Measurements from ENCODE around the gene BICD1. TPM values are rescaled to one million over a fixed set of nuclear protein-coding genes. Genes with fewer than 3 reads are reported as not detected.

Gene BICD1
- polyA plus RNA-seq, 1 donor, result 26.8 TPM

- no peak for DNase-seq
Measured at GRCh38 chr12:32402946-32403345, 296.3 kb downstream of the BICD1 start.

DNA sequence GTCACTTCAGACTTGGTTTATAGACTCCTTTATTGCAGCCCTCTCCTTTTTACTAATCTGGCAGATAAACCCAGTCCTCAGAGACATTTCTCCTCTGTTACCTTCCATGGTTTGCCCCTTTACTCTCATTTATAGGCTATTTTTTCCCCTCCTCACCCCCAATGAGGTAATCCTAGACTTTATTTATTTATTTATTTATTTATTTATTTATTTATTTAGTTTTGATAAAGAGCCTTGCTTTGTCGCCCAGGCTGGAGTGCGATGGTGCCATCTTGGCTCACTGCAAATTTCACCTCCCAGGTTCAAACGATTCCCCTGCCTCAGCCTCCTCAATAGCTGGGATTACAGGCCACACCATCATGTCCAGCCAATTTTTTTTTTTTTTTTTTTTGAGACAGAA lies 301.1 kb downstream of the BICD1 start:
- DNase-seq, result no peak

GRCh38 chr12:32413412-32413811 lies 306.8 kb downstream of the BICD1 start:
- DNase-seq, result no peak

GRCh38 chr12:32418221-32418620 lies 311.6 kb downstream of the BICD1 start:
- DNase-seq, result no peak

DNA sequence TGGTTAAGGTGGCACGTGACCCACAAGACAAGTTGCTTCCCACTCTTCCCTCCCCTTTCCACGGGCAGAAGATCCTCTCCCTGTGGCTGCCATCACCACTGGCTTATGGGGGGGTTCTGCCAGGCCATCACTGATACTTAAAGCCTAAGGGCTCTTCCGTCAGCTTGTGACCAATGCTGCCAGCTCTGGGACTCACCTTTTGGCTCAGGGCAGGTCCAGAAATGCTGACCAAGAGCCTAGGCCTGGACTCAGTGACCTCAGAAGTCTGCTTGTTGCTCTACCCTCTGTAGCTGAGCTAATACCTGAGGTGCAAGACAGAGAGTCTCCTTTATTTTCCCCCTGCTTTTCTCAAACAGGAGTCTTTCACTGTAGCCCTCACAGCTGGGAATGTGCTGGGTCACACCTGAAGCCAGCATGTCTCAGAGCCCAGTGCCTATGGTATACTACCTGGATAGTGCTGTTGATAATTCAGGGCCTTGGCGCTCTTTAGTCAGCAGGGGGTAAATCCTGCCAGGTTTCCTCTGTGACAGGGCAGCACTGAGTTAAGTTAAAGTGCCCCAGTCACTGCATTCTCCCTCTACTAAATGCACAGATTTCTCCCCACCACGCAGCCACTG lies 312.4 kb downstream of the BICD1 start:
- DNase-seq, result no peak

DNA sequence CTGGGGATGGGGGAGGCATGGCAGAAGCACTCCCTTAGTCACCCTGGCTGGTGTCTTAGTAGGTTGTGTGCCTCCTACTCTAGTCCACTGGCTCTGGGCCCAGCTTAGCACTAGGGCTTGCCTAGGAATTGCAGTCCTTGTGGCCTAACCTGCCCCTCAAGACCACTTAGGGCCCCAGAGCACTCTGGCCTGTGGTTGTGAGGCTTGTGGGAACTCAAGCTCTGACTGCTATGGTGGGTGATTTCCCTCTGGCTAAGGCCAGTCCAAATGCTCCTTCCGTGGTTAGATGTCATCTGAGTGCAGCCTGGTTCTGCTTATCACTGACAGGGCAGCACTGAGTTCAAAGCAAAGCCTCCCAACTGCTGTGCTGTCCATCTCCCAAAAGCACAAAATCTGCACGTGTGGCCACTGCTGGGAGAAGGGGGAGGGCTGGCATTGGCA lies 312.9 kb downstream of the BICD1 start:
- DNase-seq, result no peak

DNA sequence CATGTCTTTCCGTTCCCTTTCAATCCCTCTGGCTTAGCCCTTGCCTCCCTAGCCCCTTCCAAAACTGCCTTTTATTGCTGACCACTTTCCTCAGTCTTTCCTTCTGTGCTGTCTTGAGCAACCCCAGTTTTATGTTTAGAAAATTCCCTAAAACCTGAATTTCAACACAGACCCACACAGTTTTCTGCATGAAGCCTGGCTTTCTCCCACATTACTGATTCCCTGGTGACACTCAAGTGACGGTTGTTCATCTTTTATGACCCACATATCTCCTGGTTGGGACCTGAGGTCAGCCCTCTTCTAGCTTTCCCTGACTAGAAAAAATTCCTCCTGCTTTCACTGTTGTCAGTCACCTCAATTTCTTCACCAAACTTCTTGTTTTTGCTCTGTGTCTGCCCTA lies 313.7 kb downstream of the BICD1 start:
- DNase-seq, result no peak

DNA sequence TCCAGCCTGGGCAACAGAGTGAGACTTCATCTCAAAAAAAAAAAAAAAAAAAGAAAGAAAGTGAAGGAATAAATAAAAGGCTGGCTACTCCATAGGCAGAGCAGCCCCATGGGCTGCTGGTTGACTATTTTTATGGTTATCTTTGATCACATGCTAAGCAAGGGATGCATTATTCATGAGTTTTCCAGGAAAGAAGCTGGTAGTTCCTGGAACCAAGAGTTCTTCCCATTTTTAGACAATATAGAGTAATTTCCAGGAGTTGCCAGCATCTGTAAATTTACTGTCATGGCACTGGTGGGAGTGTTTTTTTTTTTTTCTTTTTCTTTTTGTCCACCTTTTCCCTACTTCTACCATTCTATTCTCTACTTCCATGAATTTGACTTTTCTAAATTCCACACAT lies 316.9 kb downstream of the BICD1 start:
- no peak for DNase-seq

DNA sequence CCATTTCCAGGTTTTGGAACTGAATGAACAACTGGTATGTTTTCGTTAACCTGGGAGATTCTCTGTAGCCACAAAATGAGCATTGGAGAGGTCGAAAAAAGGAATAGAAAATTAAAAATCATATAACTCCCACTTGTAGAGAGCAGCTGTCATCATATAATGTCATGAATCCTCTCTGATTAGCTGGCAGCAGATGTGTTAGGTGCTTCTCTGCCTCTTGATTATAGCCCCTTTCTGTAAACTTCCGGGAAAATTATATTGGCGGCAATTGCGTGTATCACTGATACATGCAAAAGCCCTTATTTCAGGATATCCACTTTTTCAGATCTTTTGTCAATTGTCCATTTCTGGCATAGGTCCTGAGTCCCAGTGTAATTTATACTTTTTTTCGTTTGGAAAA lies 324.4 kb downstream of the BICD1 start:
- DNase-seq, result no peak

Other genes starting within 250 kb of the BICD1 start
- gene RESF1, start 147.4 kb upstream of the BICD1 start, polyA plus RNA-seq (ENCODE audit: insufficient read length), result 63.6 TPM

Data from left kidney (tissue), 2 donors.